GOT3 (cell line): ENCODE results near the gene PASD1.

Source experiments
- DNase-seq: peaks from one replicate; lab custom pipeline; 2025; ENCODE audit warnings: mixed read lengths; lab: John Stamatoyannopoulos, UW

Gene PASD1

GRCh38 chrX:151702026-151702714, 138.7 kb downstream of the PASD1 start:
- DNase-seq = no peak

- DNase-seq = no peak
Observed at GRCh38 chrX:151702741-151703340, 139.4 kb downstream of the PASD1 start.

- DNase-seq = no peak
Observed at GRCh38 chrX:151703487-151703886, 140.0 kb downstream of the PASD1 start.

- DNase-seq = no peak
Observed at GRCh38 chrX:151704041-151704663, 140.7 kb downstream of the PASD1 start.

- DNase-seq = no peak
Observed at GRCh38 chrX:151708821-151709220, 145.3 kb downstream of the PASD1 start.

GRCh38 chrX:151710457-151710856, 147.0 kb downstream of the PASD1 start:
- no peak for DNase-seq

GRCh38 chrX:151711154-151711553, 147.7 kb downstream of the PASD1 start:
- no peak for DNase-seq

- DNase-seq = no peak
Observed at GRCh38 chrX:151711787-151712186, 148.3 kb downstream of the PASD1 start.

GRCh38 chrX:151712253-151712652, 148.8 kb downstream of the PASD1 start:
- no peak for DNase-seq

GRCh38 chrX:151713849-151714248, 150.4 kb downstream of the PASD1 start:
- no peak for DNase-seq

- no peak for DNase-seq
Observed at GRCh38 chrX:151714362-151714761, 150.9 kb downstream of the PASD1 start.

GRCh38 chrX:151715752-151716151, 152.3 kb downstream of the PASD1 start, which contains the start of gene FATE1:
TSS of gene FATE1 (plus strand) at chrX:151716035. CDS start at chrX:151716120, 85 bp downstream.
- no peak for DNase-seq

GRCh38 chrX:151722241-151722846, 158.9 kb downstream of the PASD1 start:
- DNase-seq = no peak

- DNase-seq = no peak
Observed at GRCh38 chrX:151723156-151723760, 159.8 kb downstream of the PASD1 start.

GRCh38 chrX:151724563-151725337, 161.3 kb downstream of the PASD1 start:
- no peak for DNase-seq

GRCh38 chrX:151725338-151725614, 161.8 kb downstream of the PASD1 start:
- no peak for DNase-seq
